T47D (cell line): ENCODE measurements around the gene NXNL1.

Source experiments
- DNase-seq, 2 experiments: peaks; one replicate each; pipeline versions ENCODE4 v3.0.0 to v3.0.0-alpha.2; 2011 to 2012; ENCODE audit warnings: low read depth in 1 of 2, low spot score in 1 of 2
- JUND ChIP-seq: IDR thresholded peaks from 2 replicates; pipeline ENCODE4 v1.6.1; 2012; ENCODE audit warnings: low read depth
- in situ Hi-C: cut with HindIII; loops from 2 replicates; pipeline ENCODE4 v1.10.0; 2016; ENCODE audit warnings: low sequenced_read_pairs, low pct_unique_long_range_greater_than_20kb

NXNL1 gene

GRCh38 chr19:17415121-17415520, 45.6 kb downstream of the NXNL1 start:
- no peak for DNase-seq
- in situ Hi-C loops, result no loop called here
- no peak for TF ChIP-seq JUND

- in situ Hi-C loops, result no loop called here
- TF ChIP-seq JUND, result no peak
- DNase-seq, result no peak
Measured at GRCh38 chr19:17414097-17414496, 46.6 kb downstream of the NXNL1 start.

GRCh38 chr19:17411801-17412200, 48.9 kb downstream of the NXNL1 start:
- no peak for TF ChIP-seq JUND
- in situ Hi-C loops, result no loop called here
- DNase-seq, result no peak

- in situ Hi-C loops, result no loop called here
- no peak for TF ChIP-seq JUND
- no peak for DNase-seq
Measured at GRCh38 chr19:17409990-17410389, 50.7 kb downstream of the NXNL1 start.

- no peak for DNase-seq
Measured at GRCh38 chr19:17406887-17407196, 53.9 kb downstream of the NXNL1 start.

GRCh38 chr19:17406046-17406886, 54.5 kb downstream of the NXNL1 start:
- TF ChIP-seq JUND, result no peak
- DNase-seq, result no peak
- in situ Hi-C loops, result no loop called here

More at GRCh38 chr19:17406887-17407196, 53.9 kb downstream of the NXNL1 start:
- in situ Hi-C loops, result no loop called here
- no peak for TF ChIP-seq JUND
